ENCODE data around the gene ATF4. TPM values are rescaled to one million over a fixed set of nuclear protein-coding genes. Genes with fewer than 3 reads are reported as not detected.

The ATF4 gene
- total RNA-seq, 1 donor from 2014 or later: 136 TPM

GRCh38 chr22:39547587-39547947, 27.2 kb downstream of the ATF4 start:
- Histone ChIP-seq H3K27ac (ENCODE audit: low read depth, low read length) (no peak overlapping the region), H3K36me3 (ENCODE audit: control insufficient read depth in 3 of 3, insufficient read depth in 3 of 3, low read length in 3 of 3) (no peaks in the 10 kb centered on the region), H3K4me1 (ENCODE audit: control insufficient read depth in 3 of 3, insufficient read depth in 3 of 3, low read length in 3 of 3) (peaks cover 0 to 5% (median 0%) of the 10 kb centered on the region in 3 donors), H3K4me3 (ENCODE audit: low read length in 3 of 3) (no peak overlapping the region), H3K9ac (ENCODE audit: low read depth in 1 of 3, low read length in 3 of 3) (no peak overlapping the region), H3K27me3 (ENCODE audit: control insufficient read depth in 3 of 3, insufficient read depth in 3 of 3, low read length in 3 of 3) (peaks cover 39 to 55% (median 52%) of the 10 kb centered on the region in 3 donors), H3K9me3 (ENCODE audit: control insufficient read depth in 3 of 3, low read length in 3 of 3) (no peaks in the 10 kb centered on the region)

- H3K36me3 ChIP-seq (ENCODE audit: control insufficient read depth in 3 of 3, insufficient read depth in 3 of 3, low read length in 3 of 3): no peaks in the 10 kb centered on the region
- no peak overlapping the region for H3K9ac ChIP-seq (ENCODE audit: low read depth in 1 of 3, low read length in 3 of 3)
- peaks cover 41 to 47% (median 43%) of the 10 kb centered on the region in 3 donors for H3K27me3 ChIP-seq (ENCODE audit: control insufficient read depth in 3 of 3, insufficient read depth in 3 of 3, low read length in 3 of 3)
- H3K4me1 ChIP-seq (ENCODE audit: control insufficient read depth in 3 of 3, insufficient read depth in 3 of 3, low read length in 3 of 3): peaks cover 0 to 2% (median 0%) of the 10 kb centered on the region in 3 donors
- H3K4me3 ChIP-seq (ENCODE audit: low read length in 3 of 3): no peak overlapping the region
- H3K9me3 ChIP-seq (ENCODE audit: control insufficient read depth in 3 of 3, low read length in 3 of 3): no peaks in the 10 kb centered on the region
- no peak overlapping the region for H3K27ac ChIP-seq (ENCODE audit: low read depth, low read length)
These were observed 33.1 kb downstream of the ATF4 start for GRCh38 chr22:39553429-39553828.

- H3K9me3 ChIP-seq (ENCODE audit: control insufficient read depth in 3 of 3, low read length in 3 of 3): no peaks in the 10 kb centered on the region
- peaks cover 42 to 51% (median 51%) of the 10 kb centered on the region in 3 donors for H3K27me3 ChIP-seq (ENCODE audit: control insufficient read depth in 3 of 3, insufficient read depth in 3 of 3, low read length in 3 of 3)
- no peak overlapping the region for H3K27ac ChIP-seq (ENCODE audit: low read depth, low read length)
- H3K4me3 ChIP-seq (ENCODE audit: low read length in 3 of 3): no peak overlapping the region
- H3K4me1 ChIP-seq (ENCODE audit: control insufficient read depth in 3 of 3, insufficient read depth in 3 of 3, low read length in 3 of 3): peaks cover 0 to 2% (median 0%) of the 10 kb centered on the region in 3 donors
- H3K9ac ChIP-seq (ENCODE audit: low read depth in 1 of 3, low read length in 3 of 3): no peak overlapping the region
- no peaks in the 10 kb centered on the region for H3K36me3 ChIP-seq (ENCODE audit: control insufficient read depth in 3 of 3, insufficient read depth in 3 of 3, low read length in 3 of 3)
These were observed 33.8 kb downstream of the ATF4 start for GRCh38 chr22:39554151-39554550.

- Histone ChIP-seq H3K9ac (ENCODE audit: low read depth in 1 of 3, low read length in 3 of 3) (no peak overlapping the region), H3K27me3 (ENCODE audit: control insufficient read depth in 3 of 3, insufficient read depth in 3 of 3, low read length in 3 of 3) (peaks cover 46 to 64% (median 56%) of the 10 kb centered on the region in 3 donors), H3K27ac (ENCODE audit: low read depth, low read length) (no peak overlapping the region), H3K4me3 (ENCODE audit: low read length in 3 of 3) (peak overlapping the region in 1 of 3 donors; percentile 35), H3K4me1 (ENCODE audit: control insufficient read depth in 3 of 3, insufficient read depth in 3 of 3, low read length in 3 of 3) (peaks cover 0 to 2% (median 0%) of the 10 kb centered on the region in 3 donors), H3K36me3 (ENCODE audit: control insufficient read depth in 3 of 3, insufficient read depth in 3 of 3, low read length in 3 of 3) (no peaks in the 10 kb centered on the region), H3K9me3 (ENCODE audit: control insufficient read depth in 3 of 3, low read length in 3 of 3) (no peaks in the 10 kb centered on the region)
These were observed 36.8 kb downstream of the ATF4 start for GRCh38 chr22:39556970-39557841.

GRCh38 chr22:39558254-39558727, 37.9 kb downstream of the ATF4 start:
- Histone ChIP-seq H3K27me3 (ENCODE audit: control insufficient read depth in 3 of 3, insufficient read depth in 3 of 3, low read length in 3 of 3) (peaks cover 42 to 71% (median 52%) of the 10 kb centered on the region in 3 donors), H3K9me3 (ENCODE audit: control insufficient read depth in 3 of 3, low read length in 3 of 3) (no peaks in the 10 kb centered on the region), H3K36me3 (ENCODE audit: control insufficient read depth in 3 of 3, insufficient read depth in 3 of 3, low read length in 3 of 3) (no peaks in the 10 kb centered on the region), H3K9ac (ENCODE audit: low read depth in 1 of 3, low read length in 3 of 3) (no peak overlapping the region), H3K27ac (ENCODE audit: low read depth, low read length) (no peak overlapping the region), H3K4me1 (ENCODE audit: control insufficient read depth in 3 of 3, insufficient read depth in 3 of 3, low read length in 3 of 3) (peaks cover 0 to 2% (median 0%) of the 10 kb centered on the region in 3 donors), H3K4me3 (ENCODE audit: low read length in 3 of 3) (no peak overlapping the region)

- H3K27me3 ChIP-seq (ENCODE audit: control insufficient read depth in 3 of 3, insufficient read depth in 3 of 3, low read length in 3 of 3): peaks cover 48 to 77% (median 52%) of the 10 kb centered on the region in 3 donors
- H3K9ac ChIP-seq (ENCODE audit: low read depth in 1 of 3, low read length in 3 of 3): no peak overlapping the region
- H3K4me1 ChIP-seq (ENCODE audit: control insufficient read depth in 3 of 3, insufficient read depth in 3 of 3, low read length in 3 of 3): peaks cover 0 to 2% (median 0%) of the 10 kb centered on the region in 3 donors
- no peaks in the 10 kb centered on the region for H3K36me3 ChIP-seq (ENCODE audit: control insufficient read depth in 3 of 3, insufficient read depth in 3 of 3, low read length in 3 of 3)
- no peak overlapping the region for H3K4me3 ChIP-seq (ENCODE audit: low read length in 3 of 3)
- H3K9me3 ChIP-seq (ENCODE audit: control insufficient read depth in 3 of 3, low read length in 3 of 3): no peaks in the 10 kb centered on the region
- H3K27ac ChIP-seq (ENCODE audit: low read depth, low read length): no peak overlapping the region
These were observed 38.6 kb downstream of the ATF4 start for GRCh38 chr22:39558950-39559349.

GRCh38 chr22:39559456-39560105, 39.2 kb downstream of the ATF4 start:
- peaks cover 54 to 83% (median 54%) of the 10 kb centered on the region in 3 donors for H3K27me3 ChIP-seq (ENCODE audit: control insufficient read depth in 3 of 3, insufficient read depth in 3 of 3, low read length in 3 of 3)
- no peak overlapping the region for H3K4me3 ChIP-seq (ENCODE audit: low read length in 3 of 3)
- no peak overlapping the region for H3K9ac ChIP-seq (ENCODE audit: low read depth in 1 of 3, low read length in 3 of 3)
- H3K4me1 ChIP-seq (ENCODE audit: control insufficient read depth in 3 of 3, insufficient read depth in 3 of 3, low read length in 3 of 3): peaks cover 0 to 2% (median 0%) of the 10 kb centered on the region in 3 donors
- H3K9me3 ChIP-seq (ENCODE audit: control insufficient read depth in 3 of 3, low read length in 3 of 3): no peaks in the 10 kb centered on the region
- no peaks in the 10 kb centered on the region for H3K36me3 ChIP-seq (ENCODE audit: control insufficient read depth in 3 of 3, insufficient read depth in 3 of 3, low read length in 3 of 3)
- H3K27ac ChIP-seq (ENCODE audit: low read depth, low read length): no peak overlapping the region

- Histone ChIP-seq H3K4me3 (ENCODE audit: low read length in 3 of 3) (no peak overlapping the region), H3K36me3 (ENCODE audit: control insufficient read depth in 3 of 3, insufficient read depth in 3 of 3, low read length in 3 of 3) (no peaks in the 10 kb centered on the region), H3K4me1 (ENCODE audit: control insufficient read depth in 3 of 3, insufficient read depth in 3 of 3, low read length in 3 of 3) (peaks cover 0 to 2% (median 0%) of the 10 kb centered on the region in 3 donors), H3K9me3 (ENCODE audit: control insufficient read depth in 3 of 3, low read length in 3 of 3) (no peaks in the 10 kb centered on the region), H3K9ac (ENCODE audit: low read depth in 1 of 3, low read length in 3 of 3) (no peak overlapping the region), H3K27me3 (ENCODE audit: control insufficient read depth in 3 of 3, insufficient read depth in 3 of 3, low read length in 3 of 3) (peaks cover 55 to 87% (median 55%) of the 10 kb centered on the region in 3 donors), H3K27ac (ENCODE audit: low read depth, low read length) (no peak overlapping the region)
These were observed 39.8 kb downstream of the ATF4 start for GRCh38 chr22:39560127-39560526.

- H3K4me1 ChIP-seq (ENCODE audit: control insufficient read depth in 3 of 3, insufficient read depth in 3 of 3, low read length in 3 of 3): peaks cover 0 to 2% (median 0%) of the 10 kb centered on the region in 3 donors
- H3K9me3 ChIP-seq (ENCODE audit: control insufficient read depth in 3 of 3, low read length in 3 of 3): no peaks in the 10 kb centered on the region
- H3K36me3 ChIP-seq (ENCODE audit: control insufficient read depth in 3 of 3, insufficient read depth in 3 of 3, low read length in 3 of 3): no peaks in the 10 kb centered on the region
- H3K27ac ChIP-seq (ENCODE audit: low read depth, low read length): no peak overlapping the region
- H3K4me3 ChIP-seq (ENCODE audit: low read length in 3 of 3): no peak overlapping the region
- no peak overlapping the region for H3K9ac ChIP-seq (ENCODE audit: low read depth in 1 of 3, low read length in 3 of 3)
- peaks cover 35 to 73% (median 44%) of the 10 kb centered on the region in 3 donors for H3K27me3 ChIP-seq (ENCODE audit: control insufficient read depth in 3 of 3, insufficient read depth in 3 of 3, low read length in 3 of 3)
These were observed 42.6 kb downstream of the ATF4 start for GRCh38 chr22:39562839-39563489.

Data from skeletal muscle tissue (tissue), 4 donors.